OCI-LY1 (cell line): ENCODE results near the gene ACAA2.

Experiments used
- H2AFZ ChIP-seq: fragments of 200-600 bp; sonication (generic), shearing (Covaris generic); 2 replicates; pipeline ENCODE4 v1.6.0; 2014; ENCODE audit warnings: antibody characterized with exemption, mild to moderate bottlenecking, low read length
- H3F3A ChIP-seq: fragments of 200-600 bp; sonication (generic), shearing (Covaris generic); 2 replicates; pipeline ENCODE4 v1.6.0; 2014; ENCODE audit warnings: mild to moderate bottlenecking, antibody characterized with exemption, low read length, moderate library complexity; ENCODE audit not compliant: insufficient read depth
- H3K27ac ChIP-seq: fragments of 200-600 bp; sonication (generic); 2 replicates; pipeline ENCODE4 v1.5.1; 2014; ENCODE audit warnings: low read length, mixed run types, mild to moderate bottlenecking, low read depth; ENCODE audit not compliant: poor library complexity, severe bottlenecking
- H3K27me3 ChIP-seq: fragments of 200-600 bp; sonication (generic); 2 replicates; pipeline ENCODE4 v1.6.0; 2014; ENCODE audit warnings: antibody characterized with exemption, mild to moderate bottlenecking, low read length, moderate library complexity; ENCODE audit not compliant: insufficient read depth
- H3K36me3 ChIP-seq: fragments of 200-600 bp; sonication (generic); 2 replicates; pipeline ENCODE4 v1.6.1; 2014; ENCODE audit warnings: mild to moderate bottlenecking, antibody characterized with exemption, low read length, moderate library complexity, mixed read lengths; ENCODE audit not compliant: insufficient read depth
- H3K4me1 ChIP-seq: fragments of 200-600 bp; sonication (generic); 2 replicates; pipeline ENCODE4 v1.5.1; 2014; ENCODE audit warnings: mild to moderate bottlenecking, low read length, moderate library complexity; ENCODE audit not compliant: insufficient read depth, severe bottlenecking
- H3K4me2 ChIP-seq: fragments of 200-600 bp; sonication (generic), shearing (Covaris generic); 2 replicates; pipeline ENCODE4 v1.6.1; 2014; ENCODE audit warnings: low read length
- H3K4me3 ChIP-seq: fragments of 200-600 bp; sonication (generic); 2 replicates; pipeline ENCODE4 v1.5.1; 2014; ENCODE audit warnings: low read length, low read depth, mild to moderate bottlenecking, mixed read lengths; ENCODE audit not compliant: poor library complexity, severe bottlenecking
- H3K79me2 ChIP-seq: fragments of 200-600 bp; shearing (Covaris generic); 2 replicates; pipeline ENCODE4 v1.6.1; 2016; ENCODE audit warnings: mixed run types, low read length, mixed read lengths; ENCODE audit not compliant: insufficient read depth
- H3K9ac ChIP-seq: fragments of 200-600 bp; sonication (generic), shearing (Covaris generic); 2 replicates; pipeline ENCODE4 v1.6.1; 2014; ENCODE audit warnings: mild to moderate bottlenecking, low read length, mixed read lengths
- H3K9me2 ChIP-seq: fragments of 200-600 bp; sonication (generic), shearing (Covaris generic); 2 replicates; pipeline ENCODE4 v1.6.1; 2014; ENCODE audit warnings: low read depth, mild to moderate bottlenecking, low read length, mixed read lengths
- H3K9me3 ChIP-seq: fragments of 200-600 bp; shearing (Covaris generic); 2 replicates; pipeline ENCODE4 v1.6.1; 2014; ENCODE audit warnings: low read length, mixed read lengths
- H4K20me1 ChIP-seq: fragments of 200-600 bp; sonication (generic), shearing (Covaris generic); 2 replicates; pipeline ENCODE4 v1.6.0; 2016; ENCODE audit warnings: mild to moderate bottlenecking, low read length; ENCODE audit not compliant: insufficient read depth
- CTCF ChIP-seq: fragments of 200-600 bp; sonication (generic), shearing (Covaris generic); IDR thresholded peaks from 2 replicates; pipeline ENCODE4 v1.5.1; 2017; ENCODE audit warnings: mild to moderate bottlenecking, antibody characterized with exemption, low read length, moderate library complexity, mixed read lengths
- EZH2 ChIP-seq: fragments of 200-600 bp; sonication (generic), shearing (Covaris generic); IDR thresholded peaks from 2 replicates; pipeline ENCODE4 v1.8.0; 2017; ENCODE audit warnings: borderline replicate concordance, mixed run types, mild to moderate bottlenecking, antibody characterized with exemption, low read length, moderate library complexity, mixed read lengths

The ACAA2 gene

GRCh38 chr18:49744376-49745008 is 68.8 kb downstream of the ACAA2 start:
- Histone ChIP-seq H3K27me3 (no peaks in the 10 kb centered on the region), H3F3A (no peaks in the 10 kb centered on the region), H3K9me2 (no peaks in the 10 kb centered on the region), H3K4me1 (no peaks in the 10 kb centered on the region), H3K4me3 (no peak overlapping the region), H2AFZ (no peak overlapping the region), H4K20me1 (no peaks in the 10 kb centered on the region), H3K36me3 (no peaks in the 10 kb centered on the region), H3K4me2 (no peak overlapping the region), H3K9me3 (no peaks in the 10 kb centered on the region), H3K27ac (no peak overlapping the region), H3K9ac (no peak overlapping the region), H3K79me2 (no peaks in the 10 kb centered on the region)
- TF ChIP-seq EZH2 (no peak), CTCF (no peak)

GRCh38 chr18:49743117-49743567 is 70.2 kb downstream of the ACAA2 start:
- TF ChIP-seq EZH2 (no peak), CTCF (no peak)
- H2AFZ ChIP-seq: no peak overlapping the region
- H3K4me2 ChIP-seq: no peak overlapping the region
- H3K79me2 ChIP-seq: no peaks in the 10 kb centered on the region
- no peak overlapping the region for H3K4me3 ChIP-seq
- H3K36me3 ChIP-seq: no peaks in the 10 kb centered on the region
- no peaks in the 10 kb centered on the region for H3K4me1 ChIP-seq
- H3K9me2 ChIP-seq: no peaks in the 10 kb centered on the region
- no peaks in the 10 kb centered on the region for H3F3A ChIP-seq
- no peak overlapping the region for H3K9ac ChIP-seq
- H3K9me3 ChIP-seq: no peaks in the 10 kb centered on the region
- no peak overlapping the region for H3K27ac ChIP-seq
- no peaks in the 10 kb centered on the region for H4K20me1 ChIP-seq
- no peaks in the 10 kb centered on the region for H3K27me3 ChIP-seq

DNA sequence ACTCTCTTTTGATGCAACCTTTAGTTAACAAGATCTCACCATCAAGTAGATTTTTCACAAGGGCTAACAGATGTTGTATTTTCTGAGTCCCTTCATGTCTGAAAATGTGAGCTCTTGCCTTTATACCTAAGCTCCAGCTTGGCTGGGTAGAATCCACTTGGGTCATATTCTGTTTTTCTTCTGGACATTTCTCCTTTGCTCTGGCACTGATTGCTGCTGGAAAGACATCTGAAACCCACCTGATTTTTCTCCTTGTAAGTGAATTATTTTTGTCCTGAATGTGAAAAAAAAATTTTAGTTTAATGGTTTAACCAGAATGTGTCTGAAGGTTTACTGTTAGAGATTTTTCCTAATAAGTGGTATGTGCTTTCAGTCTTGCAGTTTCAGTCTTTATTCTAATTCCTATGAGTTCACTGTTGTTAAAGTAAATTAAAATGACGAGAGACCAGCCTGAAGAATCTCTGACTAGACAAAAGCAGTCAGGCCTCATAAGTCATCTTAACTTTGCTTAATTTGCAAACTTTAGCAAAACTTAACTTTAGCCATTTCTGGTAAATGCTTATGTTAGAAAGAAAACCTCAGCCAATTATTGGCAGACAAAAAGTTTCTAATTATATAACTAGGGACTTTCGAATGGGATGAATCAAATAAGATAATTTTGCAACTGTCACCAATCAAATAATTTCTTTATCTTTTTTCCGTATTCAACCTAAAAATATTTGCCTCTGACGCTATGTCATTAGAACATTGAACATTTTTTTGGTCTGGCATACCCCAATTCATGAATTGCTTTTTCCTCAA is 70.8 kb downstream of the ACAA2 start:
- H2AFZ ChIP-seq: no peak overlapping the region
- no peaks in the 10 kb centered on the region for H3K36me3 ChIP-seq
- no peak for TF ChIP-seq CTCF
- TF ChIP-seq EZH2: no peak
- H3F3A ChIP-seq: no peaks in the 10 kb centered on the region
- H3K4me2 ChIP-seq: no peak overlapping the region
- H3K9me3 ChIP-seq: no peaks in the 10 kb centered on the region
- H4K20me1 ChIP-seq: no peaks in the 10 kb centered on the region
- H3K4me3 ChIP-seq: no peak overlapping the region
- H3K9me2 ChIP-seq: no peaks in the 10 kb centered on the region
- H3K27ac ChIP-seq: no peak overlapping the region
- no peaks in the 10 kb centered on the region for H3K79me2 ChIP-seq
- H3K27me3 ChIP-seq: no peaks in the 10 kb centered on the region
- H3K4me1 ChIP-seq: no peaks in the 10 kb centered on the region
- no peak overlapping the region for H3K9ac ChIP-seq
